ENCODE results near the gene GOLT1A.

GOLT1A gene

GRCh38 chr1:204259782-204260181 is 46.0 kb upstream of the GOLT1A start:
- no peak overlapping the region for H3K4me3 ChIP-seq (ENCODE audit: low read depth, low read length)
- no peak for TF ChIP-seq CTCF (IDR thresholded peaks at IDR 0.05; ENCODE audit: borderline replicate concordance, insufficient read depth, low read depth, low read length)

DNA sequence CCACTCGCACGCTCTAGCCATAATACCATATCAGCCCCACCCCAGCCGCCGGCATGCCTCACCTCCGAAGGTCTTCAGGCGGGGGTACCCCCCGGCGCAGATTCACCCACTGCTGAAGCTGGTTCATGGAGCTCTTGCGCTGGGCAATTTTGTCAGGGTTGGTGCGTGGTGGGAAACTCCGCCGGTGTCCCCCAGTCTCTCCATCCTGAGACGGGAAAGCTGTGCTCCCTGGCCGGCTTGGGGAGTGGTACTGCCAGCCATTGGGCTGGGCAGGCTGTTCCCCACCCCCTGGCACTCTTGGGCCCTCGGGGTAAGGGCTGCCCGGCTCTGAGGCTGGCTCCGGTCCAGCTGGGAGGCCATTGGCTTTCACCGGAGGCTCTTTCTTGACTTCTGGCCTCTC is 45.4 kb upstream of the GOLT1A start:
- H3K4me3 ChIP-seq (ENCODE audit: low read depth, low read length) = no peak overlapping the region
- TF ChIP-seq CTCF (IDR thresholded peaks at IDR 0.05; ENCODE audit: borderline replicate concordance, insufficient read depth, low read depth, low read length) = no peak

- TF ChIP-seq CTCF (IDR thresholded peaks at IDR 0.05; ENCODE audit: borderline replicate concordance, insufficient read depth, low read depth, low read length) = peak; percentile 83
- H3K4me3 ChIP-seq (ENCODE audit: low read depth, low read length) = no peak overlapping the region
Measured at GRCh38 chr1:204258213-204259115, 44.7 kb upstream of the GOLT1A start.

DNA sequence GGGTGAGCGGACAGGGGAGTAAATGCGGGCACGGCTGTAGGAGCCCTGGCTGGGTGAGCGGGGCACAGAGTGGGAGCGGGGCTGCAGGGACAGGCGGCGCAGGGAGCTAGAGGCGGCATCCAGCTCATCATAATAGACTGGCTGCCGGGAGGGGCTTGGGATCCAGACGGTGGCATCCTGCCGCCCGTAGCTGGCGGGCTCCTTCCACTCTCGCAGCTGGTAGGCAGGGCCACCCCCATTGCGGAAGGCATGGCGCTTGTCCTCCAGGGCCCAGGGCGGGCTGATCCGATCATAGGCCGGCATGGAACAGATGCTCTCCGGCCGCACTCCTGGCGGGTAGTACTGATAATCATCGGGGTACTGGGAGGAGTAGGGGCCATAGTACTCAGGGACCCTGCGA is 43.7 kb upstream of the GOLT1A start:
- no peak overlapping the region for H3K4me3 ChIP-seq (ENCODE audit: low read depth, low read length)
- no peak for TF ChIP-seq CTCF (IDR thresholded peaks at IDR 0.05; ENCODE audit: borderline replicate concordance, insufficient read depth, low read depth, low read length)

DNA sequence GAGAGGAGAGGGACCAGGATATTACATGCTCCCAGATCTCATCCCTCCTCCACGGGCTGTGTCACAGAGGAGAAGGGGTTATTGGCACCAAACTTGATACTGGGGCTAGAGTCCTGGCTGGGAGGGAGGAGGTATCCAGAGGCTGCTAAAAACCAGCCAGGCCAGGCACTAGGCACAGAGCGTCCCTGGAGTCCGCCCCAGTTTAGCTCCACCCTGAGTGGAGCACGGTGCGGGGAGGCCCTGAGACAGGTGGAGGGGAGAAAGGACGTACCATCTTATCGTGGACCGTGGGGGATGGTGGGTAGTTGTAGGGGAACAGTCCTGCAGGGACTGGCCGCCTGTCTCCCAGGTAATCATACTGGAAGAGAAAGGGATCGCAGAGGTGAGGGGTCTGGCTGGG is 42.7 kb upstream of the GOLT1A start:
- no peak for TF ChIP-seq CTCF (IDR thresholded peaks at IDR 0.05; ENCODE audit: borderline replicate concordance, insufficient read depth, low read depth, low read length)
- H3K4me3 ChIP-seq (ENCODE audit: low read depth, low read length) = no peak overlapping the region

GRCh38 chr1:204255966-204256365 is 42.2 kb upstream of the GOLT1A start:
- TF ChIP-seq CTCF (IDR thresholded peaks at IDR 0.05; ENCODE audit: borderline replicate concordance, insufficient read depth, low read depth, low read length) = no peak
- no peak overlapping the region for H3K4me3 ChIP-seq (ENCODE audit: low read depth, low read length)

- no peak overlapping the region for H3K4me3 ChIP-seq (ENCODE audit: low read depth, low read length)
- no peak for TF ChIP-seq CTCF (IDR thresholded peaks at IDR 0.05; ENCODE audit: borderline replicate concordance, insufficient read depth, low read depth, low read length)
Measured at GRCh38 chr1:204255225-204255624, 41.4 kb upstream of the GOLT1A start.
